ENCODE measurements around the gene LETM1. TPM values are rescaled to one million over a fixed set of nuclear protein-coding genes. Genes with fewer than 3 reads are reported as not detected.

Gene LETM1
- total and polyA plus RNA-seq, 2 donors (not counting 3 experiments of a cell fraction or from before 2014, with no cell fraction given): 25.6 to 62.5 TPM

DNA sequence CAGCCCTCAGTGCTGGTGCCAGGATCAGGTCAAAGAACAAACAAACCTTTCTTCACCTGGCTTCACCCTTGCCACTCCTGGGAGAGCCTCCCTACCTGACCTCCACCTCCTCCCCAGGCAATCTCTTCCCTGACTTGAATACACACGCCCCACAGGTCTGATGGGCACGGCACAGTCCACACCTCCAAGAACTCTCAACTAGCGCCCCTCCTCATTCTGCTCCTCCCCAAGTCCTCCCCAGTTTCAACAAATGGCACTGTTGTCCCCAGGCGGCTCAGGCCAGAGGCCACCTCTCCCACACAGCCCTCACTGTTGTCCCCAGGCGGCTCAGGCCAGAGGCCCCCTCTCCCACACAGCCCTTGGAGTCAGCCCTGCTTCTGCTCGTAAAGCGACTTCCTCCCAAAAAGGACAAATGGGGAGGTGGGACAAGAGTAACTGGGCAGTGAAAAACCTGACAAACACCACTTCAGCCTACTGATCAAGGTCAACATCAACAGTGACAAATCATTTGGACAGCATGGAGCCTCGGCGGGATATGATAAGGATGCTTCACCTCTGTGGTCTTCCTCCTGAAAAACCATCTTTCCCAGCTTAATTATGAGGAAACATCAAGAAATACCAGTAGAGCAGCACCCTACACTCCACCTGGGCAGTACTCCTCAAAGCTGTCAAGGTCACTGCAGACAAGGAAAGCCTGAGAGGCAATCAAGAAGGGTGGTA lies 2.9 kb downstream of the LETM1 start:
- POLR2A ChIA-PET: no interaction called here

More for the DNA sequence above, 2.9 kb downstream of the LETM1 start:
- BruUV-seq (replicated peaks): no TSS peak
- Histone ChIP-seq H3K9me3 (replicated peaks; ENCODE audit: control insufficient read depth, insufficient read depth, low read length) (no peaks in the 10 kb centered on the region), H3K36me3 (ENCODE audit: control insufficient read depth in 2 of 2, extremely low read depth in 1 of 2, insufficient read depth in 2 of 2, low read length in 2 of 2) (peaks cover 0 to 2% of the 10 kb centered on the region in 2 experiments), H4K20me1 (replicated peaks; ENCODE audit: control insufficient read depth, extremely low read depth, insufficient read depth, low read length) (no peaks in the 10 kb centered on the region), H3K27me3 (ENCODE audit: control insufficient read depth in 2 of 2, insufficient read depth in 2 of 2, low read length in 2 of 2) (no peaks in the 10 kb centered on the region), H3K9ac (replicated peaks; ENCODE audit: extremely low read depth, insufficient read depth, low read length) (no peak overlapping the region), H2AFZ (ENCODE audit: low read depth, low read length) (no peak overlapping the region), H3K4me3 (replicated peaks in 1 of 3; ENCODE audit: insufficient read depth in 1 of 3, low read depth in 1 of 3, low read length in 3 of 3) (no peak overlapping the region), H3K9me1 (replicated peaks; ENCODE audit: control insufficient read depth, extremely low read depth, insufficient read depth, low read length) (no peaks in the 10 kb centered on the region), H3K4me2 (ENCODE audit: insufficient read depth, low read length) (no peak overlapping the region), H3K79me2 (ENCODE audit: control insufficient read depth, insufficient read depth, low read length) (peaks cover 65% of the 10 kb centered on the region), H3K4me1 (ENCODE audit: control insufficient read depth, extremely low read depth, insufficient read depth, low read length) (peaks cover 17% of the 10 kb centered on the region), H3K27ac (ENCODE audit: insufficient read depth, low read depth, low read length) (no peak overlapping the region)
- intact Hi-C loops (cut with micrococcal nuclease): no loop called here
- CTCF ChIA-PET: interaction anchor here (1.3 kb wide), 1 partner anchor 58 kb away, joined by 5 read pairs; no protein-coding TSS in a partner anchor
- no peak for TF ChIP-seq POLR2A (IDR thresholded peaks at IDR 0.05; ENCODE audit: low read depth, low read length)
- TF ChIP-seq JUN (IDR thresholded peaks at IDR 0.05; ENCODE audit: borderline replicate concordance, insufficient read depth, insufficient read length, low read depth): no peak
- TF ChIP-seq, protein P1, sequence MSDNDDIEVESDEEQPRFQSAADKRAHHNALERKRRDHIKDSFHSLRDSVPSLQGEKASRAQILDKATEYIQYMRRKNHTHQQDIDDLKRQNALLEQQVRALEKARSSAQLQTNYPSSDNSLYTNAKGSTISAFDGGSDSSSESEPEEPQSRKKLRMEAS (IDR thresholded peaks at IDR 0.05; ENCODE audit: insufficient read depth, insufficient read length): no peak
- no peak for TF ChIP-seq MYC (IDR thresholded peaks at IDR 0.05; ENCODE audit: low read depth, low read length)
- TF ChIP-seq POLR2AphosphoS5 (IDR thresholded peaks at IDR 0.05; ENCODE audit: insufficient read depth, low read depth, low read length): no peak
- TF ChIP-seq, protein P2, sequence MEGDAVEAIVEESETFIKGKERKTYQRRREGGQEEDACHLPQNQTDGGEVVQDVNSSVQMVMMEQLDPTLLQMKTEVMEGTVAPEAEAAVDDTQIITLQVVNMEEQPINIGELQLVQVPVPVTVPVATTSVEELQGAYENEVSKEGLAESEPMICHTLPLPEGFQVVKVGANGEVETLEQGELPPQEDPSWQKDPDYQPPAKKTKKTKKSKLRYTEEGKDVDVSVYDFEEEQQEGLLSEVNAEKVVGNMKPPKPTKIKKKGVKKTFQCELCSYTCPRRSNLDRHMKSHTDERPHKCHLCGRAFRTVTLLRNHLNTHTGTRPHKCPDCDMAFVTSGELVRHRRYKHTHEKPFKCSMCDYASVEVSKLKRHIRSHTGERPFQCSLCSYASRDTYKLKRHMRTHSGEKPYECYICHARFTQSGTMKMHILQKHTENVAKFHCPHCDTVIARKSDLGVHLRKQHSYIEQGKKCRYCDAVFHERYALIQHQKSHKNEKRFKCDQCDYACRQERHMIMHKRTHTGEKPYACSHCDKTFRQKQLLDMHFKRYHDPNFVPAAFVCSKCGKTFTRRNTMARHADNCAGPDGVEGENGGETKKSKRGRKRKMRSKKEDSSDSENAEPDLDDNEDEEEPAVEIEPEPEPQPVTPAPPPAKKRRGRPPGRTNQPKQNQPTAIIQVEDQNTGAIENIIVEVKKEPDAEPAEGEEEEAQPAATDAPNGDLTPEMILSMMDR (IDR thresholded peaks at IDR 0.05; ENCODE audit: extremely low read depth in 1 of 2, insufficient read depth in 1 of 2, low read depth in 1 of 2, low read length in 2 of 2): no peak
- TF ChIP-seq EZH2 (IDR thresholded peaks at IDR 0.05; ENCODE audit: borderline replicate concordance, low read depth, low read length, severe bottlenecking): no peak
- no peak for TF ChIP-seq FOS (IDR thresholded peaks at IDR 0.05; ENCODE audit: borderline replicate concordance, insufficient read depth, low read length)
- no peak for TF ChIP-seq GATA2 (IDR thresholded peaks at IDR 0.05; ENCODE audit: insufficient read depth, insufficient read length, low read depth, low read length)
- FAIRE-seq: no peak
- DNase-seq (ENCODE audit: low read depth, low spot score): no peak
- dilution Hi-C loops (cut with MboI; ENCODE audit: extremely low pct_ligation_motif_present, low sequenced_read_pairs): no loop called here

Measured in endothelial cell of umbilical vein (primary cell).